Measurements from ENCODE around the gene PLXNB1. TPM values are rescaled to one million over a fixed set of nuclear protein-coding genes. Genes with fewer than 3 reads are reported as not detected.

The PLXNB1 gene
- total and polyA plus RNA-seq, 10 of the 15 experiments (the other 5 are each of a cell fraction or from before 2014, with no cell fraction given): 0.18 to 15.1 (median 5.3) TPM

DNA sequence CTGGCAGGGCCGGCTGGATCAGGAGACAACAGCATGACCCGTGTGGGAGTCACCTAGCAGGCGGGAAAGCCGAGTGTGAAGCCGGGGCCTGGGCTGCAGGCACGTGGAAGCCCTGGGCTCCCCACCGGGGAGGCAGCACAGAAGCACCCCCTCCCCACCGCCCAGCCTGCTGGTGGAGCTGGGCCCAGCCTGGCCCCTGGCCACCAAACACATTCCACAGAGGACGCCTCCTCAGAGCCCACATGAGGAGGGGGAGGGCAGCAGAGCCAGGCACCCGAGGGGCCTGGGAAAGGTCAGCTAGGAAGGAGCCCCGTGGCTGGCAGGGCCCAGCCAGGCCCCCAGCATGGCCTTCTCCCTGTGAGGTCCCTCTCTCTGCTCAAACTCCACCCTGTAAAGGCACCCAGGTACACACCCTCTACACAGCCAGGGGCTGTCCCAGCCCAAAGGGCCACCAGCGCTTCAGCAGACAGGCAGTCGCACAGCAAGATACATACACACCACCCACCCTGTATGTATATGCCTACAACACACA lies 4.5 kb downstream of the PLXNB1 start (continued):
- TF ChIP-seq, protein P1, sequence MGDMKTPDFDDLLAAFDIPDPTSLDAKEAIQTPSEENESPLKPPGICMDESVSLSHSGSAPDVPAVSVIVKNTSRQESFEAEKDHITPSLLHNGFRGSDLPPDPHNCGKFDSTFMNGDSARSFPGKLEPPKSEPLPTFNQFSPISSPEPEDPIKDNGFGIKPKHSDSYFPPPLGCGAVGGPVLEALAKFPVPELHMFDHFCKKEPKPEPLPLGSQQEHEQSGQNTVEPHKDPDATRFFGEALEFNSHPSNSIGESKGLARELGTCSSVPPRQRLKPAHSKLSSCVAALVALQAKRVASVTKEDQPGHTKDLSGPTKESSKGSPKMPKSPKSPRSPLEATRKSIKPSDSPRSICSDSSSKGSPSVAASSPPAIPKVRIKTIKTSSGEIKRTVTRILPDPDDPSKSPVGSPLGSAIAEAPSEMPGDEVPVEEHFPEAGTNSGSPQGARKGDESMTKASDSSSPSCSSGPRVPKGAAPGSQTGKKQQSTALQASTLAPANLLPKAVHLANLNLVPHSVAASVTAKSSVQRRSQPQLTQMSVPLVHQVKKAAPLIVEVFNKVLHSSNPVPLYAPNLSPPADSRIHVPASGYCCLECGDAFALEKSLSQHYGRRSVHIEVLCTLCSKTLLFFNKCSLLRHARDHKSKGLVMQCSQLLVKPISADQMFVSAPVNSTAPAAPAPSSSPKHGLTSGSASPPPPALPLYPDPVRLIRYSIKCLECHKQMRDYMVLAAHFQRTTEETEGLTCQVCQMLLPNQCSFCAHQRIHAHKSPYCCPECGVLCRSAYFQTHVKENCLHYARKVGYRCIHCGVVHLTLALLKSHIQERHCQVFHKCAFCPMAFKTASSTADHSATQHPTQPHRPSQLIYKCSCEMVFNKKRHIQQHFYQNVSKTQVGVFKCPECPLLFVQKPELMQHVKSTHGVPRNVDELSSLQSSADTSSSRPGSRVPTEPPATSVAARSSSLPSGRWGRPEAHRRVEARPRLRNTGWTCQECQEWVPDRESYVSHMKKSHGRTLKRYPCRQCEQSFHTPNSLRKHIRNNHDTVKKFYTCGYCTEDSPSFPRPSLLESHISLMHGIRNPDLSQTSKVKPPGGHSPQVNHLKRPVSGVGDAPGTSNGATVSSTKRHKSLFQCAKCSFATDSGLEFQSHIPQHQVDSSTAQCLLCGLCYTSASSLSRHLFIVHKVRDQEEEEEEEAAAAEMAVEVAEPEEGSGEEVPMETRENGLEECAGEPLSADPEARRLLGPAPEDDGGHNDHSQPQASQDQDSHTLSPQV (IDR thresholded peaks at IDR 0.05): no peak
- TF ChIP-seq NR2F1 (conservative IDR thresholded peaks at IDR 0.05): no peak
- TF ChIP-seq POLR2AphosphoS5 (IDR thresholded peaks at IDR 0.05; ENCODE audit: low read length): no peak
- no peak for TF ChIP-seq MYC (IDR thresholded peaks at IDR 0.05; ENCODE audit: insufficient read depth, insufficient read length, insufficient replicate concordance, low read length, severe bottlenecking)

DNA sequence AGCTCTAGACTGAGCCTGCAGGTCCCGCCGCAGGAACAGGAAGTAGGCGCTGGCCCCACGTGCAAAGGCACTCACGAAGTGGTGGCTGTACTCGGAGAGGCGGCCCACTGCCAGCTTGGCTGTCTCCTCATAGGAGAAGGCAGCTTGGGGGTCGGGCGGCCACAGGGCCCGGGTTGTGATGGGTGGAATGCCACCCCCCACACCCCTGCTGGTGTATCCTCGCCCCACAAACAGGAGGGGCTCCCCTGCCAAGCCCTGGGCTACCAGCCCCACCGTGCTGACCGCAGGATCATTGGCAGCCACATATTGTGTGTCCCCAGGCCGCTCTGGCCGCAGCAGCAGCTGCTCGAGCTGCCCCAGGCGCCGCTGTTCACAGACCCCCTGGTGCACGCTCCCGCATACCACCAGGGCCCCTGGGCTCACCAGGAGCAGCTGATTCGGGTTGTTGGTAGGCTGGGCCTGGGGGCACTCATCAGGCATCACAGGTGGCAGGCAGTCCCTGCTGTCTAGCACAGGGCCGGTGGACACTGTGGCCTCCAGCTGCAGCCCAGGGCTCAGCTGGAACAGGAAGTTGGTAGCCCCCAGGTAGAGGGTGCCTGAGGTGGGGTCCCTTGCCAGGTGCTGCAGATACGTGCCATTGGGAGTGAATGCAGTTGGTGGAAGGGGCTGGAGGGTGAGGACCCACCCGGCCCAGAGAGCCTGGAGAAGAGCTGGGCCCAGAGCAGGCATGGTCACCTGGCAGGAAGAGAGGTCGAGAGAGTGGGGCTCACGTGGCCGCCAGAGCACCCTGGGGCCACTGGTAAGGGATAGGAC lies 5.8 kb downstream of the PLXNB1 start:
- DNase-seq (ENCODE audit: low read depth, low spot score) (no peak), FAIRE-seq (no peak), ATAC-seq (no peak)
- no peaks in the 10 kb centered on the region for H3K79me2 ChIP-seq (ENCODE audit: control insufficient read depth, insufficient read depth, low read length)
- H3K9me3 ChIP-seq (replicated peaks; ENCODE audit: control insufficient read depth, insufficient read depth, low read length): no peaks in the 10 kb centered on the region
- in situ Hi-C loops (cut with MboI): no loop called here
- H3K36me3 ChIP-seq (ENCODE audit: control insufficient read depth in 2 of 2, insufficient read depth in 2 of 2, low read length in 1 of 2): no peaks in the 10 kb centered on the region
- WGBS (ENCODE audit: insufficient coverage, insufficient replicate concordance, low lambda C conversion rate, missing lambda C conversion rate): 55% methylated on average over 27 of the region's 27 CpGs
- intact Hi-C loops (cut with micrococcal nuclease; ENCODE audit: unreplicated experiment): no loop called here
- peaks cover 12% of the 10 kb centered on the region for H3K4me1 ChIP-seq (ENCODE audit: control insufficient read depth, insufficient read depth, low read length)
- RAD21 ChIA-PET (ENCODE audit: unreplicated experiment): interaction anchor here (0.7 to 3.9 kb wide), 3 partner anchors 12 to 23 kb away, joined by 3 to 16 read pairs (median 9); no protein-coding TSS in a partner anchor
- SMC1A ChIA-PET (ENCODE audit: uncharacterized antibody, unreplicated experiment): no interaction called here
- no peak overlapping the region for H3K4me2 ChIP-seq (ENCODE audit: control insufficient read depth, insufficient read depth)
- H3K27me3 ChIP-seq (replicated peaks in 1 of 2; ENCODE audit: control insufficient read depth in 2 of 2, insufficient read depth in 2 of 2, low read length in 1 of 2): no peaks in the 10 kb centered on the region
- H3K9ac ChIP-seq (ENCODE audit: control insufficient read depth, insufficient read depth, low read length): no peak overlapping the region
- POLR2A ChIA-PET: no interaction called here
- no TSS peak for BruUV-seq (replicated peaks)
- no peaks in the 10 kb centered on the region for H4K20me1 ChIP-seq (ENCODE audit: control insufficient read depth, insufficient read depth)
- CTCF ChIA-PET: interaction anchor here (2.9 kb wide), 2 partner anchors 12 to 24 kb away, joined by 10 to 29 read pairs; no protein-coding TSS in a partner anchor
- H3K27ac ChIP-seq (ENCODE audit: control insufficient read depth, insufficient read depth): no peak overlapping the region
- no peak overlapping the region for H2AFZ ChIP-seq (ENCODE audit: control insufficient read depth, low read depth, low read length)
- no peak overlapping the region for H3K4me3 ChIP-seq
- TF ChIP-seq HDAC6 (IDR thresholded peaks at IDR 0.05; ENCODE audit: unreplicated experiment) (no peak), NR2C2 (IDR thresholded peaks at IDR 0.05; ENCODE audit: borderline replicate concordance, control insufficient read depth, insufficient read length, low read depth) (no peak), NR2F1 (conservative IDR thresholded peaks at IDR 0.05) (no peak), DPF2 (IDR thresholded peaks at IDR 0.05) (no peak), JUNB (IDR thresholded peaks at IDR 0.05) (no peak), JUND (IDR thresholded peaks at IDR 0.05; ENCODE audit: low read depth, low read length) (no peak), CREM (IDR thresholded peaks at IDR 0.05; ENCODE audit: low read depth) (no peak), ZNF384 (IDR thresholded peaks at IDR 0.05; ENCODE audit: borderline replicate concordance, low read depth, low read length) (no peak), CBX5 (IDR thresholded peaks at IDR 0.05; ENCODE audit: low read depth) (no peak)
- TF ChIP-seq, protein P2, sequence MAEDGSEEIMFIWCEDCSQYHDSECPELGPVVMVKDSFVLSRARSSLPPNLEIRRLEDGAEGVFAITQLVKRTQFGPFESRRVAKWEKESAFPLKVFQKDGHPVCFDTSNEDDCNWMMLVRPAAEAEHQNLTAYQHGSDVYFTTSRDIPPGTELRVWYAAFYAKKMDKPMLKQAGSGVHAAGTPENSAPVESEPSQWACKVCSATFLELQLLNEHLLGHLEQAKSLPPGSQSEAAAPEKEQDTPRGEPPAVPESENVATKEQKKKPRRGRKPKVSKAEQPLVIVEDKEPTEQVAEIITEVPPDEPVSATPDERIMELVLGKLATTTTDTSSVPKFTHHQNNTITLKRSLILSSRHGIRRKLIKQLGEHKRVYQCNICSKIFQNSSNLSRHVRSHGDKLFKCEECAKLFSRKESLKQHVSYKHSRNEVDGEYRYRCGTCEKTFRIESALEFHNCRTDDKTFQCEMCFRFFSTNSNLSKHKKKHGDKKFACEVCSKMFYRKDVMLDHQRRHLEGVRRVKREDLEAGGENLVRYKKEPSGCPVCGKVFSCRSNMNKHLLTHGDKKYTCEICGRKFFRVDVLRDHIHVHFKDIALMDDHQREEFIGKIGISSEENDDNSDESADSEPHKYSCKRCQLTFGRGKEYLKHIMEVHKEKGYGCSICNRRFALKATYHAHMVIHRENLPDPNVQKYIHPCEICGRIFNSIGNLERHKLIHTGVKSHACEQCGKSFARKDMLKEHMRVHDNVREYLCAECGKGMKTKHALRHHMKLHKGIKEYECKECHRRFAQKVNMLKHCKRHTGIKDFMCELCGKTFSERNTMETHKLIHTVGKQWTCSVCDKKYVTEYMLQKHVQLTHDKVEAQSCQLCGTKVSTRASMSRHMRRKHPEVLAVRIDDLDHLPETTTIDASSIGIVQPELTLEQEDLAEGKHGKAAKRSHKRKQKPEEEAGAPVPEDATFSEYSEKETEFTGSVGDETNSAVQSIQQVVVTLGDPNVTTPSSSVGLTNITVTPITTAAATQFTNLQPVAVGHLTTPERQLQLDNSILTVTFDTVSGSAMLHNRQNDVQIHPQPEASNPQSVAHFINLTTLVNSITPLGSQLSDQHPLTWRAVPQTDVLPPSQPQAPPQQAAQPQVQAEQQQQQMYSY (CRISPR knock-in tag; IDR thresholded peaks at IDR 0.05): no peak
